Endothelial cell of umbilical vein (primary cell): ENCODE measurements around the gene RANBP1. TPM values are rescaled to one million over a fixed set of nuclear protein-coding genes. Genes with fewer than 3 reads are reported as not detected.

ENCODE experiments used
- BruUV-seq: library from RNA; stranded (reverse); fragments of 400-500 nt; replicated peaks from 2 replicates; lab custom pipeline; 2021; lab: Mats Ljungman, UMichigan
- CTCF ChIA-PET: fragments of 300-600, 350-600 bp; sonication (Branson Sonifier 250); formaldehyde crosslinking; loops from one replicate; lab custom pipeline; 2021; ENCODE audit warnings: antibody characterized with exemption, inconsistent platforms; lab: Charles Lee
- POLR2A ChIA-PET: fragments of 300-600, 350-600 bp; sonication (Branson Sonifier 250); formaldehyde crosslinking; loops from one replicate; lab custom pipeline; 2021; ENCODE audit warnings: antibody characterized with exemption, inconsistent platforms; lab: Charles Lee
- DNase-seq: peaks from one replicate; pipeline ENCODE4 v3.0.0-alpha.2; 2011; ENCODE audit warnings: low read depth, low spot score
- FAIRE-seq: peaks from 2 replicates; lab custom pipeline; 2011; peaks lifted over from hg19 to GRCh38; lab: Jason Lieb, UNC
- H2AFZ ChIP-seq: 2 replicates; pipeline ENCODE4 v1.6.0; 2012; ENCODE audit warnings: low read depth, low read length, control low read depth, inconsistent platforms
- H3K27ac ChIP-seq: 2 replicates; pipeline ENCODE4 v1.5.1; 2011; ENCODE audit warnings: low read depth, mild to moderate bottlenecking, control low read depth, low read length, moderate library complexity; ENCODE audit not compliant: insufficient read depth
- H3K27me3 ChIP-seq, 2 experiments: 2 replicates each; pipeline versions ENCODE4 v1.6.0 to v1.6.1; 2011; ENCODE audit warnings: low read length in 2 of 2, mixed read lengths in 1 of 2; ENCODE audit not compliant: control insufficient read depth in 2 of 2, insufficient read depth in 2 of 2
- H3K36me3 ChIP-seq, 2 experiments: 2 replicates in 1 of 2; 3 replicates in 1 of 2; pipeline ENCODE4 v1.5.1; 2011; ENCODE audit warnings: low read length in 2 of 2, mild to moderate bottlenecking in 1 of 2, moderate library complexity in 1 of 2; ENCODE audit not compliant: control insufficient read depth in 2 of 2, insufficient read depth in 2 of 2; ENCODE audit errors: extremely low read depth in 1 of 2
- H3K4me1 ChIP-seq: 3 replicates; pipeline ENCODE4 v1.5.1; 2011; ENCODE audit warnings: mild to moderate bottlenecking, low read length; ENCODE audit not compliant: control insufficient read depth, insufficient read depth; ENCODE audit errors: extremely low read depth
- H3K4me2 ChIP-seq: 2 replicates; pipeline ENCODE4 v1.6.1; 2011; ENCODE audit warnings: low read length, control low read depth, mixed read lengths; ENCODE audit not compliant: insufficient read depth
- H3K4me3 ChIP-seq, 3 experiments: fragments of 200-600 bp in 1 of 3; sonication (generic), shearing (Covaris generic) in 1 of 3; replicated peaks in 1 of 3; 2 replicates each; pipeline ENCODE4 v1.5.1; 2011 to 2016; ENCODE audit warnings: control low read depth in 3 of 3, low read length in 3 of 3, mild to moderate bottlenecking in 2 of 3, inconsistent platforms in 1 of 3, low read depth in 1 of 3, moderate library complexity in 1 of 3; ENCODE audit not compliant: insufficient read depth in 1 of 3
- H3K79me2 ChIP-seq: 2 replicates; pipeline ENCODE4 v1.6.0; 2012; ENCODE audit warnings: low read length, inconsistent platforms; ENCODE audit not compliant: control insufficient read depth, insufficient read depth
- H3K9ac ChIP-seq: replicated peaks from 2 replicates; pipeline ENCODE3; 2011; ENCODE audit warnings: low read length, control low read depth; ENCODE audit not compliant: insufficient read depth; ENCODE audit errors: extremely low read depth
- H3K9me1 ChIP-seq: replicated peaks from 3 replicates; pipeline ENCODE4 v1.6.0; 2011; ENCODE audit warnings: mild to moderate bottlenecking, low read length; ENCODE audit not compliant: control insufficient read depth, insufficient read depth; ENCODE audit errors: extremely low read depth
- H3K9me3 ChIP-seq: replicated peaks from 2 replicates; pipeline ENCODE4 v1.5.1; 2012; ENCODE audit warnings: low read length, inconsistent platforms; ENCODE audit not compliant: control insufficient read depth, insufficient read depth
- H4K20me1 ChIP-seq: replicated peaks from 2 replicates; pipeline ENCODE3; 2011; ENCODE audit warnings: mild to moderate bottlenecking, low read length; ENCODE audit not compliant: control insufficient read depth, insufficient read depth; ENCODE audit errors: extremely low read depth
- CTCF ChIP-seq, 2 donors: IDR thresholded peaks; 1 replicate in 1 of 2; 2 replicates in 1 of 2; pipeline ENCODE4 v1.5.1; 2011; ENCODE audit warnings: low read length in 2 of 2, mild to moderate bottlenecking in 2 of 2, moderate library complexity in 2 of 2, control low read depth in 1 of 2, inconsistent platforms in 1 of 2, low read depth in 1 of 2; ENCODE audit not compliant: insufficient read depth in 1 of 2; ENCODE audit errors: extremely low read depth in 1 of 2
- EZH2 ChIP-seq: IDR thresholded peaks from 2 replicates; pipeline ENCODE4 v1.6.1; 2012; ENCODE audit warnings: borderline replicate concordance, low read depth, mild to moderate bottlenecking, moderate library complexity, low read length, inconsistent platforms; ENCODE audit not compliant: severe bottlenecking
- FOS ChIP-seq: IDR thresholded peaks from 2 replicates; pipeline ENCODE4 v1.6.1; 2011; ENCODE audit warnings: mild to moderate bottlenecking, low read length, moderate library complexity, borderline replicate concordance; ENCODE audit not compliant: insufficient read depth
- GATA2 ChIP-seq: IDR thresholded peaks from 2 replicates; pipeline ENCODE4 v1.7.0; 2011; ENCODE audit warnings: low read depth, mild to moderate bottlenecking, moderate library complexity, mixed read lengths, low read length; ENCODE audit not compliant: insufficient read length, insufficient read depth
- JUN ChIP-seq: IDR thresholded peaks from 2 replicates; pipeline ENCODE4 v1.6.1; 2011; ENCODE audit warnings: borderline replicate concordance, low read depth; ENCODE audit not compliant: insufficient read length, insufficient read depth
- MAX ChIP-seq: IDR thresholded peaks from 2 replicates; pipeline ENCODE4 v1.6.1; 2011; ENCODE audit not compliant: insufficient read depth, insufficient read length
- MYC ChIP-seq: IDR thresholded peaks from one replicate; pipeline ENCODE4 v1.6.1; 2011; ENCODE audit warnings: mild to moderate bottlenecking, low read depth, low read length
- POLR2A ChIP-seq: IDR thresholded peaks from 2 replicates; pipeline ENCODE4 v1.6.1; 2012; ENCODE audit warnings: low read depth, mild to moderate bottlenecking, control low read depth, low read length
- POLR2AphosphoS5 ChIP-seq: IDR thresholded peaks from 2 replicates; pipeline ENCODE4 v1.6.1; 2012; ENCODE audit warnings: low read depth, mild to moderate bottlenecking, control low read depth, low read length, moderate library complexity; ENCODE audit not compliant: insufficient read depth
- dilution Hi-C: fragments of 300-500 bp; cut with MboI; formaldehyde crosslinking; loops from one replicate; pipeline ENCODE4 v1.15.0; 2019; ENCODE audit warnings: low sequenced_read_pairs; ENCODE audit not compliant: extremely low pct_ligation_motif_present
- intact Hi-C: fragments of 100-400 bp; cut with micrococcal nuclease; formaldehyde crosslinking; loops from one replicate; pipeline ENCODE4 v1.10.0; 2022
- polyA plus RNA-seq, 4 experiments: library from polyadenylated mRNA; depleted of rRNA in 3 of 4; stranded (reverse) in 3 of 4; unstranded in 1 of 4; fragments of >200 nt; gene quantifications; 2 replicates each; pipeline versions ENCODE4 v1.2.1 to v1.2.3, GENCODE V29; 2011 to 2012; ENCODE audit warnings: missing spikeins in 1 of 4
- total RNA-seq: library from RNA; stranded (reverse); gene quantifications from 2 replicates; pipeline ENCODE4 v1.2.3, GENCODE V29; 2021

RANBP1 gene
- total and polyA plus RNA-seq, 2 donors (not counting 3 experiments of a cell fraction or from before 2014, with no cell fraction given), result 228 to 247 TPM

- ChIA-PET POLR2A (no interaction called here), CTCF (no interaction called here)
- Histone ChIP-seq H3K4me3 (no peak overlapping the region), H3K79me2 (no peaks in the 10 kb centered on the region), H3K27me3 (no peaks in the 10 kb centered on the region), H3K4me1 (peaks cover 5% of the 10 kb centered on the region), H3K9me1 (no peaks in the 10 kb centered on the region), H3K9ac (no peak overlapping the region), H3K36me3 (no peaks in the 10 kb centered on the region), H2AFZ (no peak overlapping the region), H3K27ac (no peak overlapping the region), H3K9me3 (no peaks in the 10 kb centered on the region), H3K4me2 (no peak overlapping the region), H4K20me1 (no peaks in the 10 kb centered on the region)
- dilution Hi-C loops (no loop called here), intact Hi-C loops (no loop called here)
- FAIRE-seq, result peak; percentile 38
- no peak for TF ChIP-seq EZH2
- TF ChIP-seq GATA2, result no peak
- TF ChIP-seq FOS, result no peak
- TF ChIP-seq CTCF (IDR thresholded peaks at IDR 0.05; ENCODE audit: extremely low read depth in 1 of 2, insufficient read depth in 1 of 2, low read depth in 1 of 2, low read length in 2 of 2), result no peak
- TF ChIP-seq MAX, result no peak
- TF ChIP-seq POLR2AphosphoS5, result no peak
- TF ChIP-seq MYC, result no peak
- no peak for TF ChIP-seq POLR2A
- no peak for TF ChIP-seq JUN
- no peak for DNase-seq
- no TSS peak for BruUV-seq
These were observed 38.0 kb downstream of the RANBP1 start for GRCh38 chr22:20153945-20154344.
